ENCODE data around the gene AMBRA1.

DNA sequence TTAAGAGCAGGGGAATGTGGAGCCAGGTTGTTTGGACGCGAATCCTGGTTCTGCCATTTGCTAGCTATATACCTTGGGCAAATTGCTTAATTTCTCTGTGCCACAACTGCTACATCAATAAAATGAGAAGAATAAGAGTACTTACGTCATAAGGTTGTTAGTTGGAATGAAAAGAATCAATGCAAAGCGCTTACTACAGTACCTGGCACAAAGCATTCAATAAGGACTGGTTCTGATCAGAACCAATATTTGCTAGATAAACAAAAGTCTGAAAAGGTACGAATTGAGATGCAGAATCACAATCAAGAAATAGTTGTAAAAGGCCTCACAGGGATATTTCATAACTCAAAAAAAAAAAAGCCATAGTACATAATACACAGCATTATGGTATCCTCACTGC, 11.2 kb downstream of the AMBRA1 start:
- TF ChIP-seq POLR2AphosphoS5 (IDR thresholded peaks at IDR 0.05): no peak
- TF ChIP-seq, protein P1, sequence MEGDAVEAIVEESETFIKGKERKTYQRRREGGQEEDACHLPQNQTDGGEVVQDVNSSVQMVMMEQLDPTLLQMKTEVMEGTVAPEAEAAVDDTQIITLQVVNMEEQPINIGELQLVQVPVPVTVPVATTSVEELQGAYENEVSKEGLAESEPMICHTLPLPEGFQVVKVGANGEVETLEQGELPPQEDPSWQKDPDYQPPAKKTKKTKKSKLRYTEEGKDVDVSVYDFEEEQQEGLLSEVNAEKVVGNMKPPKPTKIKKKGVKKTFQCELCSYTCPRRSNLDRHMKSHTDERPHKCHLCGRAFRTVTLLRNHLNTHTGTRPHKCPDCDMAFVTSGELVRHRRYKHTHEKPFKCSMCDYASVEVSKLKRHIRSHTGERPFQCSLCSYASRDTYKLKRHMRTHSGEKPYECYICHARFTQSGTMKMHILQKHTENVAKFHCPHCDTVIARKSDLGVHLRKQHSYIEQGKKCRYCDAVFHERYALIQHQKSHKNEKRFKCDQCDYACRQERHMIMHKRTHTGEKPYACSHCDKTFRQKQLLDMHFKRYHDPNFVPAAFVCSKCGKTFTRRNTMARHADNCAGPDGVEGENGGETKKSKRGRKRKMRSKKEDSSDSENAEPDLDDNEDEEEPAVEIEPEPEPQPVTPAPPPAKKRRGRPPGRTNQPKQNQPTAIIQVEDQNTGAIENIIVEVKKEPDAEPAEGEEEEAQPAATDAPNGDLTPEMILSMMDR (IDR thresholded peaks at IDR 0.05): no peak

Data from transverse colon (tissue), 4 donors.